Liver (tissue), 9 donors: ENCODE data around the gene IKZF1. TPM values are rescaled to one million over a fixed set of nuclear protein-coding genes. Genes with fewer than 3 reads are reported as not detected.

Source experiments
- DNase-seq: peaks from one replicate; pipeline ENCODE4 v3.0.0-alpha.2; 2017; ENCODE audit warnings: low spot score
- H3K27ac ChIP-seq, 2 donors: one replicate each; pipeline ENCODE4 v1.7.0; 2013; ENCODE audit warnings: inconsistent platforms in 2 of 2, low read length in 2 of 2, control low read depth in 1 of 2, low read depth in 1 of 2, mild to moderate bottlenecking in 1 of 2
- H3K27me3 ChIP-seq, 4 donors: one replicate each; pipeline versions ENCODE4 v1.6.1 to v1.7.0; 2013; ENCODE audit warnings: low read length in 3 of 4, inconsistent platforms in 1 of 4, mild to moderate bottlenecking in 1 of 4, moderate library complexity in 1 of 4; ENCODE audit not compliant: control insufficient read depth in 4 of 4, insufficient read depth in 4 of 4
- H3K36me3 ChIP-seq, 4 donors: one replicate each; pipeline versions ENCODE4 v1.6.1 to v1.7.0; 2013; ENCODE audit warnings: low read length in 3 of 4, mild to moderate bottlenecking in 3 of 4, low read depth in 1 of 4, moderate library complexity in 1 of 4; ENCODE audit not compliant: control insufficient read depth in 4 of 4, insufficient read depth in 3 of 4
- H3K4me1 ChIP-seq, 4 donors: one replicate each; pipeline versions ENCODE4 v1.6.1 to v1.7.0; 2013; ENCODE audit warnings: low read length in 3 of 4, mild to moderate bottlenecking in 3 of 4, moderate library complexity in 1 of 4; ENCODE audit not compliant: control insufficient read depth in 4 of 4, insufficient read depth in 4 of 4
- H3K4me3 ChIP-seq, 3 donors: one replicate each; pipeline versions ENCODE4 v1.6.1 to v1.7.0; 2013; ENCODE audit warnings: low read length in 3 of 3, control low read depth in 1 of 3, low read depth in 1 of 3, mild to moderate bottlenecking in 1 of 3
- H3K9ac ChIP-seq, 2 donors: one replicate each; pipeline ENCODE4 v1.7.0; 2013; ENCODE audit warnings: low read length in 2 of 2, mild to moderate bottlenecking in 2 of 2, moderate library complexity in 2 of 2, control low read depth in 1 of 2, low read depth in 1 of 2
- H3K9me3 ChIP-seq, 4 donors: one replicate each; pipeline versions ENCODE4 v1.6.1 to v1.7.0; 2013; ENCODE audit warnings: low read length in 3 of 4; ENCODE audit not compliant: control insufficient read depth in 4 of 4
- ATF3 ChIP-seq: IDR thresholded peaks from 2 replicates; pipeline ENCODE4 v1.6.1; 2016; ENCODE audit warnings: antibody characterized with exemption
- CTCF ChIP-seq: fragments of 150-350 bp; IDR thresholded peaks from 2 replicates; pipeline ENCODE4 v1.5.1; 2017; ENCODE audit warnings: improper control_type of control experiment, low read depth, low read length; ENCODE audit not compliant: missing input control
- EGR1 ChIP-seq, 2 donors: IDR thresholded peaks; 2 replicates each; pipeline ENCODE4 v1.6.1; 2016 to 2018; ENCODE audit warnings: antibody characterized with exemption in 2 of 2, low read depth in 2 of 2
- FOXA1 ChIP-seq: IDR thresholded peaks from 2 replicates; pipeline ENCODE4 v1.6.1; 2016; ENCODE audit warnings: antibody characterized with exemption
- FOXA2 ChIP-seq: IDR thresholded peaks from 2 replicates; pipeline ENCODE4 v1.6.1; 2016; ENCODE audit warnings: antibody characterized with exemption
- GABPA ChIP-seq, 2 donors: IDR thresholded peaks in 1 of 2; conservative IDR thresholded peaks in 1 of 2; 2 replicates each; pipeline ENCODE4 v1.6.1; 2016; ENCODE audit warnings: antibody characterized with exemption in 2 of 2, mild to moderate bottlenecking in 1 of 2, moderate library complexity in 1 of 2
- HNF4A ChIP-seq, 2 donors: conservative IDR thresholded peaks; 2 replicates each; pipeline ENCODE4 v1.6.1; 2016; ENCODE audit warnings: antibody characterized with exemption in 2 of 2, mild to moderate bottlenecking in 2 of 2
- HNF4G ChIP-seq: IDR thresholded peaks from 2 replicates; pipeline ENCODE4 v1.6.1; 2016; ENCODE audit warnings: antibody characterized with exemption
- JUND ChIP-seq, 2 donors: IDR thresholded peaks; 2 replicates each; pipeline ENCODE4 v1.6.1; 2016; ENCODE audit warnings: antibody characterized with exemption in 2 of 2
- MAX ChIP-seq: IDR thresholded peaks from 2 replicates; pipeline ENCODE4 v1.6.1; 2016; ENCODE audit warnings: antibody characterized with exemption
- NR2F2 ChIP-seq: IDR thresholded peaks from 2 replicates; pipeline ENCODE4 v1.6.1; 2016; ENCODE audit warnings: antibody characterized with exemption
- RAD21 ChIP-seq, 2 donors: IDR thresholded peaks; 2 replicates each; pipeline ENCODE4 v1.6.1; 2016; ENCODE audit warnings: antibody characterized with exemption in 2 of 2, mild to moderate bottlenecking in 2 of 2
- REST ChIP-seq: IDR thresholded peaks from 2 replicates; pipeline ENCODE4 v1.6.1; 2016; ENCODE audit warnings: antibody characterized with exemption, mild to moderate bottlenecking
- RXRA ChIP-seq, 2 donors: IDR thresholded peaks; 2 replicates each; pipeline ENCODE4 v1.6.1; 2017 to 2018; ENCODE audit warnings: antibody characterized with exemption in 2 of 2, mild to moderate bottlenecking in 1 of 2
- SP1 ChIP-seq: IDR thresholded peaks from 2 replicates; pipeline ENCODE4 v1.6.1; 2018; ENCODE audit warnings: antibody characterized with exemption, mild to moderate bottlenecking
- TAF1 ChIP-seq: conservative IDR thresholded peaks from 2 replicates; pipeline ENCODE4 v1.6.1; 2016; ENCODE audit warnings: antibody characterized with exemption, mild to moderate bottlenecking
- YY1 ChIP-seq: IDR thresholded peaks from 2 replicates; pipeline ENCODE4 v1.6.1; 2016; ENCODE audit warnings: antibody characterized with exemption, mild to moderate bottlenecking
- ZBTB33 ChIP-seq: IDR thresholded peaks from 2 replicates; pipeline ENCODE4 v1.6.1; 2016; ENCODE audit warnings: antibody characterized with exemption
- WGBS: extraction: QIAGEN DNeasy Blood & Tissue Kit; methylation state at CpG from one replicate; pipeline ENCODE4 v1.1.7; 2013; 5-methylcytosine and 5-hydroxymethylcytosine counted together
- polyA plus RNA-seq, 2 donors: library from polyadenylated mRNA; stranded (reverse) in 1 of 2; unstranded in 1 of 2; fragments of 200-250 nt in 1 of 2; fragments of >200 nt in 1 of 2; fragmentation: Nextera tagmentation in 1 of 2; extraction: Ambion mirVana in 1 of 2; gene quantifications; one replicate each; pipeline versions ENCODE4 v1.2.1 to v1.2.3, GENCODE V29; 2013 to 2015
- total RNA-seq, 2 donors: library from RNA; depleted of rRNA; stranded (reverse); fragments of >200 nt; gene quantifications; one replicate each; pipeline ENCODE4 v1.2.3, GENCODE V29; 2014
- donor health status: healthy.
- donor health status: healthy.
- donor health status: healthy.
- donor health status: healthy.
- donor health status: healthy.

Gene IKZF1
- total and polyA plus RNA-seq, 4 donors: 1.6 to 43.5 (median 6.2) TPM

GRCh38 chr7:50332241-50333165 lies 28.0 kb downstream of the IKZF1 start (continued):
- TF ChIP-seq ZBTB33: no peak
- no peak for TF ChIP-seq MAX
- TF ChIP-seq EGR1 (IDR thresholded peaks at IDR 0.05; ENCODE audit: low read depth in 2 of 2): no peak
- TF ChIP-seq TAF1: no peak

GRCh38 chr7:50333221-50333651 lies 28.7 kb downstream of the IKZF1 start:
- WGBS: 8% methylated on average over 9 of the region's 9 CpGs
- Histone ChIP-seq H3K9ac (no peak overlapping the region), H3K36me3 (no peaks in the 10 kb centered on the region), H3K27me3 (no peaks in the 10 kb centered on the region), H3K4me3 (no peak overlapping the region), H3K27ac (no peak overlapping the region), H3K4me1 (no peaks in the 10 kb centered on the region), H3K9me3 (no peaks in the 10 kb centered on the region)
- DNase-seq: peak; percentile 40
- no peak for TF ChIP-seq REST
- TF ChIP-seq FOXA1: no peak
- no peak for TF ChIP-seq NR2F2
- no peak for TF ChIP-seq EGR1 (IDR thresholded peaks at IDR 0.05; ENCODE audit: low read depth in 2 of 2)
- TF ChIP-seq FOXA2: no peak
- TF ChIP-seq RXRA (IDR thresholded peaks at IDR 0.05): no peak
- no peak for TF ChIP-seq CTCF
- TF ChIP-seq HNF4A (conservative IDR thresholded peaks at IDR 0.05): no peak
- TF ChIP-seq ATF3: no peak
- no peak for TF ChIP-seq TAF1
- no peak for TF ChIP-seq JUND (IDR thresholded peaks at IDR 0.05)
- no peak for TF ChIP-seq SP1
- TF ChIP-seq HNF4G: no peak
- TF ChIP-seq ZBTB33: no peak
- no peak for TF ChIP-seq GABPA (IDR thresholded peaks at IDR 0.05 in 1 of 2, conservative IDR thresholded peaks at IDR 0.05 in 1 of 2)
- no peak for TF ChIP-seq YY1
- no peak for TF ChIP-seq MAX
- TF ChIP-seq RAD21 (IDR thresholded peaks at IDR 0.05): no peak
